Panc1 (cell line): ENCODE data around the gene ZFP1.

Experiments
- POLR2AphosphoS5 ChIP-seq: IDR thresholded peaks from 2 replicates; pipeline ENCODE4 v1.6.1; 2012; ENCODE audit warnings: mild to moderate bottlenecking, low read depth, low read length, moderate library complexity
- TF ChIP-seq, protein P1 (sequence below): fragments of 450-650 bp; IDR thresholded peaks from 2 replicates; pipeline ENCODE4 v1.5.1; 2017; ENCODE audit warnings: mild to moderate bottlenecking
- TF ChIP-seq, protein P2 (sequence below), 2 experiments: IDR thresholded peaks; 2 replicates each; pipeline ENCODE4 v1.6.1; 2011 to 2012; ENCODE audit warnings: low read depth in 2 of 2, control low read depth in 1 of 2, low read length in 1 of 2, mild to moderate bottlenecking in 1 of 2, moderate library complexity in 1 of 2; ENCODE audit not compliant: insufficient read depth in 1 of 2

DNA sequence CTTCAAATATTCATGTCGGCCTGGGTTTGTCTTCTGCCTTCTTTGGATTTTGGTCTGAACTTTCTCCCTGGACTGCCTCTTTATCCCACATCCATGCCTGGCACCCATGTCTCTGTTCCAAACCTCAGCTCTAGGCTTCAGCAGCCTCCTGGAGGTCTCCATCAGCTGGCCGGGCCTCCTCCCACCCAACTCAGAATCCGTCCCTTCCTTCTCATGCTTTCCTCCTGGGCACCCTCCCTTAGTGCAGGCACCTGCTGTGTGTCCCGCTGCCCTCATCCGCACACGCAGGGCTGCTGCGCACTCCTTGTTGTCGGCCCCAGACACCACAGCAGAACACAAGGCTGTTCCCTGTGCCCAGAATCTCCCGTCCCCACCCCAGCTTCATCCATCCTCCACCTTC lies 45.7 kb upstream of the ZFP1 start:
- TF ChIP-seq, protein P1, sequence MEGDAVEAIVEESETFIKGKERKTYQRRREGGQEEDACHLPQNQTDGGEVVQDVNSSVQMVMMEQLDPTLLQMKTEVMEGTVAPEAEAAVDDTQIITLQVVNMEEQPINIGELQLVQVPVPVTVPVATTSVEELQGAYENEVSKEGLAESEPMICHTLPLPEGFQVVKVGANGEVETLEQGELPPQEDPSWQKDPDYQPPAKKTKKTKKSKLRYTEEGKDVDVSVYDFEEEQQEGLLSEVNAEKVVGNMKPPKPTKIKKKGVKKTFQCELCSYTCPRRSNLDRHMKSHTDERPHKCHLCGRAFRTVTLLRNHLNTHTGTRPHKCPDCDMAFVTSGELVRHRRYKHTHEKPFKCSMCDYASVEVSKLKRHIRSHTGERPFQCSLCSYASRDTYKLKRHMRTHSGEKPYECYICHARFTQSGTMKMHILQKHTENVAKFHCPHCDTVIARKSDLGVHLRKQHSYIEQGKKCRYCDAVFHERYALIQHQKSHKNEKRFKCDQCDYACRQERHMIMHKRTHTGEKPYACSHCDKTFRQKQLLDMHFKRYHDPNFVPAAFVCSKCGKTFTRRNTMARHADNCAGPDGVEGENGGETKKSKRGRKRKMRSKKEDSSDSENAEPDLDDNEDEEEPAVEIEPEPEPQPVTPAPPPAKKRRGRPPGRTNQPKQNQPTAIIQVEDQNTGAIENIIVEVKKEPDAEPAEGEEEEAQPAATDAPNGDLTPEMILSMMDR: no peak
- TF ChIP-seq, protein P2, sequence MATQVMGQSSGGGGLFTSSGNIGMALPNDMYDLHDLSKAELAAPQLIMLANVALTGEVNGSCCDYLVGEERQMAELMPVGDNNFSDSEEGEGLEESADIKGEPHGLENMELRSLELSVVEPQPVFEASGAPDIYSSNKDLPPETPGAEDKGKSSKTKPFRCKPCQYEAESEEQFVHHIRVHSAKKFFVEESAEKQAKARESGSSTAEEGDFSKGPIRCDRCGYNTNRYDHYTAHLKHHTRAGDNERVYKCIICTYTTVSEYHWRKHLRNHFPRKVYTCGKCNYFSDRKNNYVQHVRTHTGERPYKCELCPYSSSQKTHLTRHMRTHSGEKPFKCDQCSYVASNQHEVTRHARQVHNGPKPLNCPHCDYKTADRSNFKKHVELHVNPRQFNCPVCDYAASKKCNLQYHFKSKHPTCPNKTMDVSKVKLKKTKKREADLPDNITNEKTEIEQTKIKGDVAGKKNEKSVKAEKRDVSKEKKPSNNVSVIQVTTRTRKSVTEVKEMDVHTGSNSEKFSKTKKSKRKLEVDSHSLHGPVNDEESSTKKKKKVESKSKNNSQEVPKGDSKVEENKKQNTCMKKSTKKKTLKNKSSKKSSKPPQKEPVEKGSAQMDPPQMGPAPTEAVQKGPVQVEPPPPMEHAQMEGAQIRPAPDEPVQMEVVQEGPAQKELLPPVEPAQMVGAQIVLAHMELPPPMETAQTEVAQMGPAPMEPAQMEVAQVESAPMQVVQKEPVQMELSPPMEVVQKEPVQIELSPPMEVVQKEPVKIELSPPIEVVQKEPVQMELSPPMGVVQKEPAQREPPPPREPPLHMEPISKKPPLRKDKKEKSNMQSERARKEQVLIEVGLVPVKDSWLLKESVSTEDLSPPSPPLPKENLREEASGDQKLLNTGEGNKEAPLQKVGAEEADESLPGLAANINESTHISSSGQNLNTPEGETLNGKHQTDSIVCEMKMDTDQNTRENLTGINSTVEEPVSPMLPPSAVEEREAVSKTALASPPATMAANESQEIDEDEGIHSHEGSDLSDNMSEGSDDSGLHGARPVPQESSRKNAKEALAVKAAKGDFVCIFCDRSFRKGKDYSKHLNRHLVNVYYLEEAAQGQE (IDR thresholded peaks at IDR 0.05; ENCODE audit: insufficient read depth in 1 of 2, low read depth in 2 of 2, low read length in 1 of 2): no peak
- no peak for TF ChIP-seq POLR2AphosphoS5
